ENCODE results near the gene C9.
"Not testable (repeated sequence)": the region's sequence is repeated elsewhere in the genome, so short reads cannot be mapped to it uniquely, and the experiment has no call there.

C9 gene

GRCh38 chr5:39364367-39364766 lies at the start of gene C9:
TSS of gene C9 (minus strand) at chr5:39364495. CDS start at chr5:39364464, 31 bp downstream.
- no peak for DNase-seq (ENCODE audit: low read depth)

- DNase-seq (ENCODE audit: low read depth), result no peak
Measured at GRCh38 chr5:39413771-39414170, 49.5 kb upstream of the C9 start.

GRCh38 chr5:39412721-39413394 lies 48.6 kb upstream of the C9 start:
- DNase-seq (ENCODE audit: low read depth), result no peak

DNA sequence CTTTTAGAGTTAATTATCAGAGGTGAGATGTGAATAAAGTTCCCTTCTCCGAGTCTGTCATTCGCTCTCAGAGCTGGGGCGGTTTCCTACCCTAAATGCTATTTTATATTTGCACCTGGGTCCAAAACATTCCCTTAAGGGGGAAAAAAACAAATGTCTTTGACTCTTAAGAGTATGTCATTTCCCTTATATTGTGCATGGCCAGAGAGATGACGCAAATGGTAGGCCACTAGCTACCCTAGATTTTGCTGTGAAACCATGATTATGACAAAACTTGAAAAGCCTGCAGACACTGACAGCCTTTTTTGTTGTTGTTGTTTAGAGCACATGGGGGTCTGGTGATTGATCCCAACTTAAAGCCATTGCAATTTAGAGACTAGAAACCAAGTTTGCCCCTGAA lies 47.7 kb upstream of the C9 start:
- no peak for DNase-seq (ENCODE audit: low read depth)

DNA sequence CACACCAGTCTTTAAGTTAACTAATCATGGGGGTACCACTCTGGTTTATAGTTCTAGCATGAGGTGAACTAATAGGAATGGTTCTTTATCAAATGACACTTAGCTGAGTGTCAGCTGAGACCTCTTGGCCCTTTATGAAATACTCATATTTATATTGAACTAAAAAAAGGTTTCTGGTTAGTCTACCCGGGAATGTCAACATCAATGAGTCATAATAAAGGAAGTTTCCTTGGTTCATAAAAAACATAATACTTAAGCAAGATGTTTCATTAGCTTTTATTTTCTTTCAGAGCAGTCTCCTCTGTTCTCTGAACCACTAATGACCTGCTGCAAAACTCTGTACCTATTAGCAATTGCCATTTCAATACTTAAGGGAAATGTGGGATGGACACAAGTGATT lies 46.8 kb upstream of the C9 start:
- no peak for DNase-seq (ENCODE audit: low read depth)

- no peak for DNase-seq (ENCODE audit: low read depth)
Measured at GRCh38 chr5:39409033-39409432, 44.7 kb upstream of the C9 start.

DNA sequence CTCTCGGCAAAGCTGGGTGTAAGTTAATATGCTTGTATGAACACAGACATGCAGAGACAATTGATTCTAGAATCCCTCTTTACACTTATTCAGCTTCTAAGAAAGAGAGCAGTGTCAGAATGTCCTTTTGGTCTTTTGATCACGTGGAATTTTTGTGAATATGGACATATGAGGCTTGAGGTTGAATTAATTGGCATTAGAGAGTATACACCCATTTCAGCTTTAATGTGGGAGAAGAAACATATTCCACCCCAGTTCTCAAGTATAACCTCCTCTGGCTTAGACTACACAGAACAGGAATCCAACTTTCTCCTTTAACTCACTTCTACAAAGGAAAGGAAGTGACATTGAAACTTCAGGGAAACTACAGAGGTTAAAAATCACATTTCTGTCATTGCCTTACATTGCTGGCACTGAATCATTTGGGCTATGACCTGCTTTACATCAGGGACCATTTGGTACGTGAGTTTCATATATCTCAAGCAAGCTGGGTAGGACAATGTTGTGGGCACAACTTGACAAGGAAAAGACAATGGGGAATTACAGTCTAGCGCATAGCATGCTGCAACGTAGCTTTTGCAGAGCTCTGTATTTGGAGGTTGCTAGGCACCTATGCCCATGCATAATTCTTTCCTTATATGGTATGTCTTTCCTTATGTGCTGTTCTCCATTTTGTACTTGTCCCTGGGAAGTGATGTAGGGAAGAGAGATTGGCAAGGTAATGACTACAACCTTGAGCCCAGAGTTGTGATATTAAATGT lies 41.0 kb upstream of the C9 start:
- DNase-seq (ENCODE audit: low read depth), result no peak

DNA sequence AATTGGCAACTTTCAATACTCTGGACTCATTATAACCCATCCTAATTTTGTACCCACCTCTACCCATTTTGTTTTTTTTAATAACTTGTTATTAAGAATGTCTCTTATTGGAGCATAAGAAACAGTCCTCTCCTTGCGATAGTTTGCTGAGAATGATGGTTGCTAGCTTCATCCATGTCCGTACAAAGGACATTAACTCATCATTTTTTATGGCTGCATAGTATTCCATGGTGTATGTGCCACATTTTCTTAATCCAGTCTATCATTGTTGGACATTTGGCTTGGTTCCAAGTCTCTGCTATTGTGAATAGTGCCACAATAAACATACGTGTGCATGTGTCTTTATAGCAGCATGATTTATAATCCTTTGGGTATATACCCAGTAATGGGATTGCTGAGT lies 39.5 kb upstream of the C9 start:
- not testable (repeated sequence) for DNase-seq (ENCODE audit: low read depth)

DNA sequence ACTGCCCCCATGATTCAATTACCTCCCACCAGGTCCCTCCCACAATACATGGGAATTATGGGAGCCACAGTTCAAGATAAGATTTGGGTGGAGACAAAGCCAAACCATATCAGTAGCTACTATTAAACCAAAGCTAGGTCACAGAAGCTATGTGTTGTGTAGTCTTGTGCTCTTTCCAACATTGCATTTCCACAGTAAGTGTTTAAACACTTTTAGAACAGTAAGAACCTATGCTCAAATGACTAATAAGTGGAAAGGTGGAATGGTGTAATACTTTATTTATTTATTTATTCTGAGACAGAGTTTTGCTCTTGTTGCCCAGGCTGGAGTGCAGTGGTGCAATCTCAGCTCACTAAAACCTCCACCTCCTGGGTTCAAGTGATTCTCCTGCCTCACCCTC lies 37.8 kb upstream of the C9 start:
- not testable (repeated sequence) for DNase-seq (ENCODE audit: low read depth)

DNA sequence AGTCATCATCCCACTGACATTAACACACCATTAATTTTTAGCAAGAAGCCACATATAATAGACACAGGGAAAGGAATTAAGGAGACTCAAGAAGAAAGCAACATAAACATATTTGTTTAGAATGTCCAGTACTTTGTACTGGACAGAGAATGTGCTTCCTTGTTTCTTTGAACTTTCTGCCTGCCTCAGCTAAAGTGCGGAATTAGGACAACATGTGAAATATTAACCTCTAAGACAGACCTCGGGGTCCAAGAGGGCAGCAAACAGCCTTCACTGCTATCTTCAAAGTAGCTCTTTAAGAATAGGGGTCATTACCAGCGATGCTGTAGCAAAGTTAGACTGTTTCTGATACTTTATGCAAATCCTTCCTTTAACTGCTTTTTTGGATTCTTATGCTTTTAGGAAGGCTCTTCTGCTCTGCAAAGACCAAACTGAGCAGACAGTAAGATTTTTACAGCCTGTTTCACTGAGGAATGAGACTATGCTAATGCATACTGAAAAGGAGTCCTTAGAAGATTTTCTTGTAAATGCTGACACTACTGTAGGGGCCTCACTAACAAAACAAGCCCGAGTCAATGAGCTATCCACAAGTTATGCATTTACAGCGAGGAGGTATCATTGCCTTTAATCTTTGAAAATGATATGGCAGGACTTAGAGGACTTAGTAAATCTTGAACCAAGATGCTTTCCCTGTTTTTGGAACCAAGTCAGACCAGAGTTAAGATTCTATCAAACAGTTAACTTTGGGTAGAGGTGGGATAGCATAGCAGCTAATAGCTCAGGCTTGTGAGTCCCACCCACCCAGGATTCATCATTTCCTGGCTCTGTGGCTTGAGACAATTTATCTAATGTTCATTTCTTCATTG lies 36.7 kb upstream of the C9 start:
- DNase-seq (ENCODE audit: low read depth), result no peak

- no peak for DNase-seq (ENCODE audit: low read depth)
Measured at GRCh38 chr5:39399135-39400036, 35.1 kb upstream of the C9 start.

GRCh38 chr5:39396843-39397242 lies 32.5 kb upstream of the C9 start:
- no peak for DNase-seq (ENCODE audit: low read depth)

DNA sequence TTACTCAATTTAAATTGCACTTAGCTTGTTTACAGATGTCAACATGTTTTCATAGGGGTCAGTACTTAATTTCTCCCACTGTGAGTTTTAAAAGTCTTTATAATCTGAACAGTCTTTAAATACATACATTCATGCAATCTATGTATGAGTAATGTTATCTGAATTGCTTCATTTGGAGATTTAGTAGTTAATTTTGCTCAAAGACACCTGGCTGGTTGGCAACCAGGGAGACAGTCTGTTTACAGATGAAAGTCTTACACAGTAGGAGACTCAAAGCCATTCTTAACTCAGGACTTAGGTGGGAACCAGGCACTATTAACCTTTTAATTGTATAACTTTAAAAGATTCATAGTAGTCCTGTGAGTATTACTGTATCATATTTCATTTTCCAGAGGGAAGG lies 31.2 kb upstream of the C9 start:
- DNase-seq (ENCODE audit: low read depth), result no peak

DNA sequence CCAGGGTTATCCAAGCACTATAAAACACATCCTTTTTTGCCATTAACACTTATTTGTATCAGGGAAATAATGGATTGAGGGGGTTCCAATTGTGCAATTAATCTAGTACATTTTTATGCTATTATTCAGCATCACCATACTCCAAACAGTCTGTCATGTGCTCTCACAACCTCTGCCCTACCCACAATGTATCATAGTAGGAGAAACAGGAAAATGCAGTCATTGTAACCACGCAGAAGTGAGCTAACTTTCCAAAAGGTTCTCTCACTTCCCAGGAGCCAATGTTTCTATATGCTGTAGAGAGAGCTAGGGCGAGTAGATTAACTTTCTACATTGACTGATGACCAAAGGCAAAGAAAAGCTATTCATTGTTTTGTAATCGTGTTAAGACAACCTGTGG lies 30.7 kb upstream of the C9 start:
- no peak for DNase-seq (ENCODE audit: low read depth)

- no peak for DNase-seq (ENCODE audit: low read depth)
Measured at GRCh38 chr5:39390945-39391344, 26.6 kb upstream of the C9 start.

DNA sequence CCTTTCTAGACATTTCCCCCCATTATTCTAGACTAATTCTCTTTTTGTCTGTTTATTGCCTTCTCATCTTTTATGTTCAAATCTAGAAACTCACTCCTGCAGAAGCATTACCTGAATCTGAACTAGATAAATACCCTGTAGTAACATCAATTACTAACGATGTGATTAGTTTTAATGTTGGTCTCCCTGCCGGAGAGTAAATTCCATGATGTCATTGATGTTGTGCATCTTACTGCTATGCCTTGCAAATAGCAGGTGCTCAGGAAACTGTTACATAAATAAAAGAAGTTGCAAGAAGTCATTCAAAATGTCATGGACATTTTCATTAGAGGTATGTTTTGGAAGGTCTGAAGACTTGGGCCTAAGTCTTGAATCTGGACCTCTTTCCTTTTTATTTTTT lies 23.0 kb upstream of the C9 start:
- no peak for DNase-seq (ENCODE audit: low read depth)

DNA sequence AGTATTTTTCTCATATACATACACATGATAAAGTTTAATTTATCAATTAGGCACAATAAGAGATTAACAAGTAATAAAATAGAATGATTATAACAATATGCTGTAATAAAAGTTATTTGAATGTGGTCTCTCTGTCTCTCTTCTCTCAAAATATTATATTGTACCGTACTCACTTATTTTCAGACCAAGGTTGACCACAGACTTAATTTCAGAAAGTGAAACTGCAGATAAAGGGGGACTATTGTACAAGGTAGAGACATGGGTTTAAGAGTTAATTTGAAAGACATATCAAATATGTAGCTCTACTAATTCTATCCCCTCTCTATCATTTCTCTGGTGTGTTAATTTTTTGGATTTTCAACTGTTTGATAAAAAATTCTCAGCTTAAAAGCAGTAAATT lies 20.0 kb upstream of the C9 start:
- DNase-seq (ENCODE audit: low read depth), result no peak

- DNase-seq (ENCODE audit: low read depth), result no peak
Measured at GRCh38 chr5:39381376-39381775, 17.1 kb upstream of the C9 start.

DNA sequence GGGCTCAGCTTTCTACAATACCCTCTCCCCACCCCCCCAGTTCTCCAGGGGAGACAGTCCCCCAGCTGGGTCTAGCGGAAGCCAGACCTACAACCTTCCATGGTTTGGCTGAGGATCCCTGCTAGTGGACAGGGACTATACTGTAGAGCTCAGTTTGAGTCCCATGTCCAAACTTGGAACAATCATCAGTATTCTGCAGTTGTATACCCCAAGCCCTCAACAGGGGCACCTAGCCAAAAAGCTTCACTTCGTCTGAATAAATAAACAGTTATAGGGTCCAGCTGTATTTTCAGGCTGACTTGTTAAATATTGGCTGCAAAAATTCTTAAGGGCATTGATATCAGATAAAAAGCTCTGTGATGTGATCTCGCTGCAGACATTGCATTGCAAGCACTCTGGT lies 15.4 kb upstream of the C9 start:
- DNase-seq (ENCODE audit: low read depth), result no peak

DNA sequence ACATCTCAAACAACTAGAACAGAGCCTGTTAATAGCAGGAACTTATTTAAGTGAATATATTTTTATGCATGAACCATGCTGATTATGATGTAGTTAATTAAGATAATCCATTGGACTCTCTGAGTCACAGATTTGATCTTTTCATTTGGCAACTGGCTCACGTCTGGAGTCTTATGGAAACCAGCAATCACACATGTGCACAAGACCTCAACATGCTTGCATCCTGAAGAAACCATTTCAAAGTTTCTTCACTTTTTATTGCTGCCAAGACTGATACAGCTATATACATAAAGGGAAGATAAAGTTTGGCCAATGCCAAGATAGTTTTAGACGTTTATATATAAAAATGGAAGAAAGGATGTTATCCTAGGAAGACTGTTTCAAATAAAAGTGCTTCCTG lies 13.3 kb upstream of the C9 start:
- DNase-seq (ENCODE audit: low read depth), result no peak

- DNase-seq (ENCODE audit: low read depth), result no peak
Measured at GRCh38 chr5:39376293-39376714, 12.0 kb upstream of the C9 start.

- DNase-seq (ENCODE audit: low read depth), result no peak
Measured at GRCh38 chr5:39373791-39374190, 9.5 kb upstream of the C9 start.
